NK-92 (cell line): ENCODE results near the gene DSTN.

Experiments used
- DNase-seq: peaks from one replicate; lab custom pipeline; 2025; ENCODE audit not compliant: unreplicated experiment; lab: John Stamatoyannopoulos, UW

Gene DSTN

DNA sequence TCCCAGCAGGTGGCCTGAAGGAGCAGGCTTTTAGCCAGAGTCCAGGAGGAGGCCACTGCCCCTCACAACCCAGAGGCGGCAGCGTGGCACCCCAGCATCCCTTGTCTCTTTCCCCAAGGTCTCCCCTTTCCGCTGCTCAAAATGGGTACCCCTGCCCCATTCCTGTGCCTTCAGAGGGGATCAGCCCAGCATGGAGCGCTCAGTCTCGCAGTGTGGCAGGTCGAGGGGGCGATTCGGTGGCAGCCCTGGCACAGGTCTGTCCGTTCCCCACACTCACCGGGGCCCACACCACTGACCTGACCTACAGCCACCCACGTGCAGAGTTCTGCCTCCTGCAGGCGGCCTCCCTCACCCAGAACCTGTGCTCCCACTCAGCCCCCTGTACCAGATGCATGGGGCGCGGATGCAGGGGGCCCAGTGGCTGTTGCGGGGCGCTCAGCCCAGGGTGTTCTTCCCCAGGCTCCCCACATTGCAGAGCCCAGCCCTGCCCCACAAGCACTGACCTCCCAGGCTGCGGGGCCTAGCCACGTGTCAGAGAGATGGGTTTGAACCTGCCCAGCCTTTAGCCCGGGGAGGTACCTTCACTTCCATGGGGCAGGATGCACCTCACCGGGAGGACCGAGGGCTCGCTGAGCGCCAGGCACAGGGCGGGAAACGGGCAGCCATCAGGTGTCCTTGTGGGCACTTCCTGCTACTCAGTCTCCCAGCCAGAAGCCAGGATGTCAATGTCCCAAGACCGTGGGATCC, 41.8 kb downstream of the DSTN start:
- DNase-seq, result no peak

DNA sequence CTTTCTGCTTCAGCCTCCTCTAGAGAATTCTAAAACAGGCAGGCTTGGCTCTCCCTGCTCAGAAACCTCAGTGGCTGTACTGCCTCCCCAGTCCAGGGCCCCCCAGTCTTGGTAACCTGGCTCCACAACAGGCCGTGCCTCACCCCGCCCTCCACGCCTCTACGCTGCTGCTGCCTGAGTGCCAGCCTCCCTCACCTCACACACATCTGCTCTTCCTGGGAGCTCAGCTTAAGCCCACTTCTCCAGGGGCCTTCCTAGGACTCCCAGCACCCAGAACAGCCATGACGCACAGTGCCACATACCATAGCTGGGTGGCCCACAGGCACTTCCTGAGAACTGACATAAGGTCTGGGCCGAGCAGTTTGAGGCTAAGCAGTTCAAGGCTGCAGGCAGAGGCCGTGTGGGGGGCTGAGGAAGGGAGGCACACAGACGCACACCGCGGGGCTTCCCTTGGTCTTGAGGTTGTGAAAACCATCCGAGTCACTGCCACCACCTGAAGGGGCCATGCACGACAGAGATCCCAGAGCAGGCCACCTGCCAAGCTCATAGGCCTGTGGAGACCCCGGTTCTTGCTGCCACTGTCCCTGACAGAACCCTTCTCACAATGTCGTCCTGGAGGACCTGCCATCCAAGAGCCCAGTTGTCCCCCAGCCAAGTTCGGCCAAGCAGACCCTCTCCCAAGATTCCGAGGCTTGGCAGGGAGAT, 42.6 kb downstream of the DSTN start:
- DNase-seq, result no peak

DNA sequence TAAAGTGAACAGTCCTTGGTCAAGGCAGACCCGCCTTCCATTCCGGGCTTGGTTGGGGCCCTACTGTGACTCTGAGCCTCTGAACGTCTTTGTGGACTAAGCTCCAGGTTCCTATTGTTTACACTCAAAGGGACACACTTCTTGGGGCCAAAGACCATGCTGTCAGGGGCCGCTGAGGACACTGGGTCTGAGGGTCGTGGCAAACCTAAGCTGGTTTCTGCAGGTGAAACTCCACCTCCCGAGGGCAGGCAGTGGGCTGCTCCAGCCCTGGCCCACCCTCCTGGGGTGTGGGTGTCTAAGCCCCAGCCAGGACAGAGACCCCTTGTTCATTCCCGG, 43.1 kb downstream of the DSTN start:
- DNase-seq, result no peak

DNA sequence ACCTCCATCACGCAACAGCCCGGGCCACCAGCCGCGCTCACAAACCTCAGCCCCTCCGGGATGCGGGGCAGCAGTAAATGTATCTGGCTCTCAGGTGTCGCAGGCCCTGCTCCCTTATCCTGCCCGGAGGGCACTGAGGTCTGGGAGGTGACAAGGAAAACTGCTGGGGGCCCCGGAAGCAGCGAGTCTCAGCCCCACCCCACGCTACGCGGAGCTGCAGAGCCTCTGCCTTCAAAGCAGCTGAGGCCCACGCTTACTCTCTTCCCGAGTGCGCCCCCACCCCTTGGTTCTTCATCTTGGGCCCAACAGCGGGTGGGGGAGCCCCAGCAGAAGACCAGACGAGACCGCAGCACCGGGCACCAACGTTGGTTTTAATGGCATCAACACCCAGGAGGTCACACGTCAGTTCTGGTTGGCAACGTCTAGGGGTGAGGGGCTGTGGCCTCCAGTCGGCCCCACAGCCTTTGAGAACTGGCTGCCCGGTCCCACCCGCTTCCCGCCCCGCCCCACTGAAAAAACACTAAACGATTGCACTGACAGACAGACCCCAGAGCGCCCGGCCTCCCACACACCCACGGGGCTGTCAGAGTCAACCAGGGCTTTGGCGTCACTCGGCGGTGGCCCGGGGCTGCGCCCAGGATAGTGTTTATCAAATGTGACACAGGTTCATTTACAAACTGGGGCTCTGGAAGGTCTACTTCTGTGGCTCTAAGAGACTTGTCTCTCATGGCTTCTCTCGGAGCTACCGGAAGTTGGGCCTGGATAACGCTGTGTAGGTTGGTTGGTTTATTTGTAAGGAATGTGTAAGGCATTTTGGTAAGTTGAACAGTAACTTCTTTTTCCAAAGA, 43.7 kb downstream of the DSTN start:
- no peak for DNase-seq

- DNase-seq, result no peak
Measured at GRCh38 chr20:17614176-17614811, 44.4 kb downstream of the DSTN start.

GRCh38 chr20:17614812-17615644, 45.2 kb downstream of the DSTN start:
- DNase-seq, result no peak

DNA sequence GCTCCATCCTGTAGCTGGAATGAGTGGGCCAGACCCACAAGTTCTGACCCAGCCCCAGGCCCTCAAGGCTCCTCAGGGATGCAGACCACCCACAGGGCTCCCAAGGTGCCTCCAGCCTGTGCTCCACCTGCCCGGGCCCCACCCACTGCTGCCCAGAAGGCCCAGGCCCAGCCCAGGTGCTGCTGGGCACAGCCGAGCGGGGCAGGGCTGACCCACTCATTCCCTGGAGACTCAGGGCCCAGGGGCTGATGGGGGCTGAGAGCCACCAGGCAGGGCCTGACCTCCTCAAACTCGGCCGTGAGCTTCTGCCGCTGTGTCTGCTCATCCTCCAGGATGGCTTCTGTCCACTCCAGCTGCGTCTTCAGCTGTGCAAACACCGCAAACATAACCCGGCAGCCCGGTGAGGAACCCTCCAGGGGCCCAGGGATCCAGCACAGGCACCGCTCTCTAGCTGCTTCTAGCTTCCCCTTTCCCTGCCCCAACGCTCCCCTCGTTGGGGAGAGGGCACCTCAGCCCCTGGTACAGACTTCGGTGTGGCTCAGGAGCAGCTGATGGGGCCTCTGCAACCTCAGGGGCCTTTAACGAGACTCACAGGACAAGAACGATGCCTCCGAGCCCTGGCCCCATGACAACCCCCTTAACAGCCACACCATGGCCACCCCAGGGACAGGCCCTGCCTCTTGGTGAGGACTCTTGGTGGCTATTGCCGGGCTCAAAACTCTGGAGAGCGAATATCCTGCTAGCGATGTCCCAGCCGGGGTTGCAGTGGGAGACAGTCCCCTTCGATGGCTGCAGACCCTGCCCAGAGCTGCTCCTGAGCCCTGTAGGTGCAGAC, 46.0 kb downstream of the DSTN start:
- no peak for DNase-seq

GRCh38 chr20:17616480-17617211, 46.8 kb downstream of the DSTN start:
- DNase-seq, result no peak

GRCh38 chr20:17617212-17617867, 47.5 kb downstream of the DSTN start:
- no peak for DNase-seq

- DNase-seq, result no peak
Measured at GRCh38 chr20:17617868-17618672, 48.2 kb downstream of the DSTN start.

GRCh38 chr20:17618673-17619013, 48.8 kb downstream of the DSTN start:
- DNase-seq, result no peak

GRCh38 chr20:17619351-17620093, 49.6 kb downstream of the DSTN start:
- DNase-seq, result no peak

DNA sequence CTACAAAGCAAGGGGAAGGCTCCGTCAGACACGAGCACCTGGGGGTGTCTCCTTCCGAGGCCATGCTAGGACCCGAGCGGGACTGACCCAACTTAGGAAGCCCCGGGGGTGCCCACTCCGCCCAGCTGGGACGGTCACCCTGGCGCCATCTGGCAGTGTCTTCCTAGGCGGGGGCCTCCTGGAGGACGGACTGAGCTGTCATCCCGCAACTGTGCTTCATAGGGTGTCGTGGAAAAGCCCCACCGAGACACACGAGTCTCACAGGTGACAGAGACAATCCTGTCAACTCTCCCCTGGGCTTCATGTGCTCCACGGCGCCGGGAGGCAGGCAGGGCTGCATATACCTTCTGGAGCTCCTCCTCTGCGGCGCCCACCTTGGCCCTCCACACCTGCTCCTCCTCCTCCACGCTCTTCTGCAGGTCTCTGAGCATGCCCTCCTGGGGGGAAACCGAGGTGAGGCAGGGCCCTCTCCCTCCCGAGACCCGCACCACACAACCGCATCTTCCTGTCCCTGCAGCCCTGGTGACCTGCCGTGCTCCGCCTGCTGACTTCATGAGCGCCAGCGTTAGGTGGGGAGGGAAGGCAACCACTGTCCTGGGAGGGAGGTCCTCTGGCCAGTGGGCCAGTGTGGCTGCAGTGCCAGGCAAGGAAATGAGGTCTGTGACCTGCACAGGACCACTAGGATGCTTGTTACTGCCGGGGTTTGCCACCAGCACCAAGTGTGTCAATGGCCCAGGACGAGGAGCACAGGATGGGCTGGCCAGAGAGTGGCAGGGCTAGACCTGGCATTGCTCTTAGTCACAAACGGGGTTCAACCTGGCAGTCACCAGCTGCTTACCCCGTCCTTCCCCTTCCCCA, 50.7 kb downstream of the DSTN start:
- DNase-seq, result no peak

GRCh38 chr20:17621229-17621968, 51.5 kb downstream of the DSTN start:
- DNase-seq, result no peak

- DNase-seq, result no peak
Measured at GRCh38 chr20:17622086-17622850, 52.4 kb downstream of the DSTN start.
